NCI-H1105 treated with DMSO at 0.1 percent for 48 hours (cell line): Measurements from ENCODE around the gene UQCRH.
"Not testable (repeated sequence)": the region's sequence is repeated elsewhere in the genome, so short reads cannot be mapped to it uniquely, and the experiment has no call there.

Experiments used
- DNase-seq: peaks from one replicate; lab custom pipeline; 2025; lab: John Stamatoyannopoulos, UW

Gene UQCRH

DNA sequence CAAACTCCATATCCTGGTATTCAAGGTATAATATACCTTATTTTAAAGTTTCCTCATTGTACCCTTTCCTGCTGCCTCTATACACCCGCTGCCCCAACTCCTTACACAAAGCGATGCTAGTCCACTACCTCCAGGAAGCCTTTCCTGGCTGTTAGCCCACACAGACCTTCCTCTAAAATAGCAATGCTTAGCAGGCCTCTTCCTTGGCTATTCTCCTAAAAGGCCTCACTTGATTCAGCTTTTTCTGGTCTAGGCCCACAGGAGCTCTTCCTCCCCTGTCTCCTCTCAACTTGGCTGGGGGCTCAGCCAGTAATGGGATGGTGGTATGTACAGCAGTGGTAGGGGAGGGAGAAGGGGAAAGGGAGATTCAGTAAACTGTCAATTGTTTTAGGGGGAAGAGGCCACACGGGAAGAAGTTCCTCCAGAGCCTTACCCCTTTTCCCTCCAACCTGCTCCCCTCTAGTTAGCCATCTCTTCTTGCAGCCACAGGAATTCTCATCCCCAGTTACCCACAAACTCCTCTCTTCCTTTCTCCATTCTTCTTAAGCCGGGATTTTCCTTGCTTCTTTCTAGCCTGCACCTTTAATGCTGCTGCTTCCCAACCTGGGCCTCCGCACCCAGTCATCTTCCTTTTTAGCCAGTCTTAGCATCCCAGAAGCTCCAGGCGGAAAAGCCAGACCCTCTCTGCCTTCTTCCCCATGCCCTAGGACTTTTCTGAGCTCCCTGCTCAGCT, 2.7 kb upstream of the UQCRH start:
- no peak for DNase-seq

DNA sequence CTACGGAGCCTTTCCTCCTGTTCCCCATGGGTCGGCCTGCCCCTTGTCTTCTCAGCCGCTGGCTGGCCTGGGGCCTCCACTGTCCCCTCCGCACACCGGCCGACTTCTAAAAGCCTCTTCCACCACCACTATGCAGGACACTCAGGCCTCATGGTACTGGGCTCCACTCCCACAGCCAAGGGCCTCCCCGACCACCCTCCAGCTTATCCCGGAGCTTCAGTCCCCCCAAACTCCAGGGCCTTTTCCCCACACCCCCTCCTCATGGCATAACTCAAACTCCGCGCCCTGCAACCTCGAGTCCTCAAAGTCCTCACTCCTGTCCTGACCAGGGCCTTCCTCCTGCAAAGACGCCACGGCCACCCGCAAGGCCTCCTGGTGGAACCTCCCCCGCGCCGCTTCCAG, 2.1 kb upstream of the UQCRH start:
- DNase-seq, result no peak

GRCh38 chr1:46301808-46302640, 1.5 kb upstream of the UQCRH start:
- peak; percentile 25 for DNase-seq

- no peak for DNase-seq
Observed at GRCh38 chr1:46302641-46303037, 859 bp upstream of the UQCRH start.

GRCh38 chr1:46303872-46304326, 401 bp downstream of the UQCRH start:
- DNase-seq, result no peak

GRCh38 chr1:46306159-46306530, 2.6 kb downstream of the UQCRH start:
- DNase-seq, result no peak

DNA sequence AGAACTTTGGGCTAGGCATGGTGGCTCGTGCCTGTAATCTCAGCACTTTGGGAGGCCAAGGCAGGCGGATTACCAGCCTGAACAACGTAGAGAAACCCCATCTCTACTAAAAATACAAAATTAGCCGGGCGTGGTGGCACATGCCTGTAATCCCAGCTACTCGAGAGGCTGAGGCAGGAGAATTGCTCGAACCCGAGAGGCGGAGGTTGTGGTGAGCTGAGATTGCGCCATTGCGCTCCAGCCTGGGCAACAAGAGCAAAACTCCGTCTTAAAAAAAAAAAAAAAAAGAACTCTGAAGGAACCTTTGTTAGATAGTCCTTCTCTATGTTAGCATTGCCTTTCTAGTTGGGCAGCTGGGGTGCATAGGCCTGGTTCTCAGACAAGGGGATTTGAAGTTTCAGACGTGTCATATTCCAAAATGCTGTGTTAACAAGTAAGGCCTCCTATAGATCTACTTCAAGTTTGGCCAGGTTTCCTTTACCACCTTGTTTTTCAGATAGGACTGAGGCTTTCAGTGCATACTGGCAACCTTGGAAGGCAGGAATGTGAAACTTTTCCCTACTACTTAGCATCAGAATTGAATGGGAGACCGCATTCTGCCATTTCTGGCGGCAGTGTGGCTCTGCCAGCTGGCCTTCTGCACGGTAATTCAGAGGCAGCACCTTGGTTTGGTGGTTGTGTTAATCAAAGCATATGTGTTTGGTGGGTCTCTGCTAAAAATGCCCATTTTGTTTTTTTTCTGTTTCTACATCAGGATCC, 6.1 kb downstream of the UQCRH start:
- no peak for DNase-seq

DNA sequence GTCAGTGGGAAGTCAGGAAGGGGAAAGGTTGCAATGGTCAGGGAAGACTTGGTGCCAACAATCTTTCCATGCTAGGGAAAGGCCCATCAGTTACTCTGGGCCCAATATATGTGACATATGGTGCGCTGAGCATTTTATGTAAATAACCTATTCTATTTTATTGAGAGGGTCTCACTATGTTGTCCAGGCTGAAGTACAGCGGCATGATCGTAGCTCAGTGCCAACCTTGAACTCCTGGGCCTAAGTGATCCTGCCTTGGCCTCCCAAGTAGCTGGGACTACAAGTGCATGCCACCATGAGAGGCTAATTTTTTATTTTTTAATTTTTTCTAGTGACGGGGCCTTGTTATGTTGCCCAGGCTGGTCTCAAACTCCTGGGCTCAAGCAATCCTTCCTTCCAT, 6.8 kb downstream of the UQCRH start:
- DNase-seq, result no peak

DNA sequence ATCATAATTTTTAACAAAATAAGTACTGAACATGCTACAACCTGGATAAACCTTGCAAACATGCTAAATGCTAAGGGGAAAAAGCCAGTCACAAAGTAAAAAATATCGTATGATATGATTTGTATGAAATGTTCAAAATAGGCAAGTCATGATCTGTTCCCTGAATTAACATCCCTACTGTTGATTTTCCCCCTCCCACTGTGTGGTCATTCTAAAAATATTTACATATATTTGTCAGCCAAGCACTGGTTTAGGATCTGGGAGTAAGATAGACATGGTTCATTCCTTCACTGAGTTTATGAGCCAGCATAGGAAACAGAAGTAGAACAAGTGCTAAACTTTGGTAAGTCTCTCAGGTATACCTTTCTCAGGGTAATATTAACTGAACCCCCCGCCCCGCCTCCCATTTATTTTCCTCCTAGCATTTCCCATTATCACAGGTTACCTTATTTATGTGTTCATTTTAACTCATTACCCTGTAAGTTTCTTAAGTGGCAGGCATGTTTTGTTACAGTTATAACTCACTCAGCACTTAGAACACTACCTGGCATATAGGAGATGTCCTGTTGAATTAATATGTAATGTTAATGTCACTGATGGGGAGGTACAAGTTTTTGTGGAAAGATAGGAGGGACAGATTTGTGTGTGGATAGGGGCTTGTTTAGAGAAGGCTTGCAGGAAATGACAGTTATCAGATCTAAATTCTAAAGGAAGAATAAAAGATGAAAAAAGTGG, 12.3 kb downstream of the UQCRH start:
- DNase-seq, result no peak

DNA sequence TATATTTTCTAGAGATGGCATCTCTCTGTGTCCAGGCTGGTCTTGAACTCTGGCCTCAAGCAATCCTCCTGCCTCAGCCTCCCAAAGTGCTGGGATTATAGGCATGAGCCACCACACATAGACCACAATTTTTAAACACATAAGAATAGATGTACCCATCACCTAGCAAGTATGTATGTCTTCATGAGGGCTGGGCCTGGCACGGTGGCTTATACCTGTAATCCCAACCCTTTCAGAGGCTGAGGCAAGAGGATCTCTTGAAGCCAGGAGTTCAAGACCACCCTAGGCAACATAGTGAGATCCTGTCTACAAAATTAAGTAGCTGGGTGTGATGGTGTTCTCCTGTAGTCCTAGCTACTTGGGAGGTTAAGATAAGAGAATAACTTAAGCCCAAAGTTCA, 13.8 kb downstream of the UQCRH start:
- DNase-seq, result no peak

- DNase-seq, result not testable (repeated sequence)
Observed at GRCh38 chr1:46319301-46319700, 15.8 kb downstream of the UQCRH start.

GRCh38 chr1:46319960-46320914, 16.7 kb downstream of the UQCRH start:
- not testable (repeated sequence) for DNase-seq

DNA sequence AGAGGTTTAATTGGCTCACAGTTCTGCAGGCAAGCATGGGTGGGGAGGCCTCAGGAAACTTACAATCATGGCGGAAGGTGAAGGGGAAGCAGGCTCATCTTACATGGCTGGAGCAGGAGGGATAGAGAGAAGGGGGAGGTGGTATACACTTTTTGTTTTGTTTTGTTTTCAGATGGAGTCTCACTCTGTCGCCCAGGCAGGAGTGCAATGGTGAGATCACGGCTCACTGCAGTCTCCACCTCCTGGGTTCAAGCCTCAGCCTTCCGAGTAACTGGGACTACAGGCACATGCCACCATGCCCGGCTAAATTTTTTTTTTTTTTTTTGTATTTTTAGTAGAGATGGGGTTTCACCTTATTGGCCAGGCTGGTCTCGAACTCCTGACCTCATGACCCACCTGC, 18.7 kb downstream of the UQCRH start:
- DNase-seq, result not testable (repeated sequence)

DNA sequence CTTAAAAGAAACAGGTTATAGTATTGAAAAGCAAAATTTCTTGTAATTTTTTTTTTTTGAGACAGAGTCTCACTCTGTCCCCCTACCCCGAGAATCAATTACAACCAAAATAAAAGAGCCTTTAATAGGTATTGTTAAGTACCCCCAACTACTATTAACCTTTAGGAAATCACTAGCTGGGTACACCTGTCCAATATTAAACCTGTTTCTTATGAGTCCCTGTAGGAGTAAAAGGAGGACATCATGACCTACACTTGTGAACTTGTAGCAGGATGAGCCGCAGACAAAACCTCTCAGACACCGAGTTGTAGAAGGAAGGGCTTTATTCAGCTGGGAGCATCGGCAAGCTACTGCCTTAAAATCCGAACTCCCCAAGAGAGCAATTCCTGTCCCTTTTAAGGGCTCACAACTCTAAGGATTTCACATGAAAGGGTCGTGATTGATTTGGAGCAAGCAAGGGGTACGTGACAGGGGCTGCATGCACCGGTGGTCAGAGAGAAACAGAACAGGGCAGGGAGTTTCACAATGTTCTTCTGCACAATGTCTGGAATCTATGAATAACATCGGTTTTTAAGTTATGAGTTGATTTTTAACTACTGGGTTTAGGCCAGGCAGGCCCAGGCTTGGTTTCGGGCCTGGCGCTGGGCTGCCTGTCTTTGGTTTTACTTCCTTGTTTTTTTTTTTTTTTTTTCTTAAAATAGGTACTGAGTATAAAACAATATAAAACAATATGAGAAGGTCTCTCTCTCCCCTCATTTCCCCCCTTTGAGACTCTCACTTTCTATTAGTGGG, 22.0 kb downstream of the UQCRH start:
- DNase-seq, result not testable (repeated sequence)

- not testable (repeated sequence) for DNase-seq
Observed at GRCh38 chr1:46328182-46328581, 24.7 kb downstream of the UQCRH start.

DNA sequence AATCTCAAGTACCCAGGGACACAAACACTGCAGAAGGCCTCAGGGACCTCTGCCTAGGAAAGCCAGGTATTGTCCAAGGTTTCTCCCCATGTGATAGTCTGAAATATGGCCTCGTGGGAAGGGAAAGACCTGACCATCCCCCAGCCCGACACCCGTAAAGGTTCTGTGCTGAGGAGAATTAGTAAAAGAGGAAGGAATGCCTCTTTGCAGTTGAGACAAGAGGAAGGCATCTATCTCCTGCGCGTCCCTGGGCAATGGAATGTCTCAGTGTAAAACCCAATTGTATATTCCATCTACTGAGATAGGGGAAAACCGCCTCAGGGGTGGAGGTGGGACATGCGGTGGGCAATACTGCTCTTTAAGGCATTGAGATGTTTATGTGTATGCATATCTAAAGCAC, 26.3 kb downstream of the UQCRH start:
- not testable (repeated sequence) for DNase-seq

DNA sequence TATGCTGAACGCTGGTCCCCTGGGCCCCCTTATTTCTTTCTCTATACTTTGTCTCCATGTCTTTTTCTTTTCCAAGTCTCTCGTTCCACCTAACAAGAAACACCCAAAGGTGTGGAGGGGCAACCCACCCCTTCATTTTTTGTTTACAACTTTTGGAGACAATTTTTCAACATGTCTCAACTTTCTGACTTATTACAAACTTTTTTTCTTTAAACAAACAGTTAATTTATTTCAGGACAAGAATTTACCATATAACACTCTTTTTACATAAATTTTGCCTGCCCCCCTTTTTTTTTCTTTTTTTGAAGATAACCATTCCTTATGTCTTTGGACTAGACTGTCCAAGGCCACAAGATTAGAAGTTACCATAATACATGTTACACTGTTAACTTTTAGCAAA, 26.9 kb downstream of the UQCRH start:
- not testable (repeated sequence) for DNase-seq

GRCh38 chr1:46331786-46332540, 28.5 kb downstream of the UQCRH start:
- not testable (repeated sequence) for DNase-seq
